ENCODE data around the gene ONECUT3.

The ONECUT3 gene

DNA sequence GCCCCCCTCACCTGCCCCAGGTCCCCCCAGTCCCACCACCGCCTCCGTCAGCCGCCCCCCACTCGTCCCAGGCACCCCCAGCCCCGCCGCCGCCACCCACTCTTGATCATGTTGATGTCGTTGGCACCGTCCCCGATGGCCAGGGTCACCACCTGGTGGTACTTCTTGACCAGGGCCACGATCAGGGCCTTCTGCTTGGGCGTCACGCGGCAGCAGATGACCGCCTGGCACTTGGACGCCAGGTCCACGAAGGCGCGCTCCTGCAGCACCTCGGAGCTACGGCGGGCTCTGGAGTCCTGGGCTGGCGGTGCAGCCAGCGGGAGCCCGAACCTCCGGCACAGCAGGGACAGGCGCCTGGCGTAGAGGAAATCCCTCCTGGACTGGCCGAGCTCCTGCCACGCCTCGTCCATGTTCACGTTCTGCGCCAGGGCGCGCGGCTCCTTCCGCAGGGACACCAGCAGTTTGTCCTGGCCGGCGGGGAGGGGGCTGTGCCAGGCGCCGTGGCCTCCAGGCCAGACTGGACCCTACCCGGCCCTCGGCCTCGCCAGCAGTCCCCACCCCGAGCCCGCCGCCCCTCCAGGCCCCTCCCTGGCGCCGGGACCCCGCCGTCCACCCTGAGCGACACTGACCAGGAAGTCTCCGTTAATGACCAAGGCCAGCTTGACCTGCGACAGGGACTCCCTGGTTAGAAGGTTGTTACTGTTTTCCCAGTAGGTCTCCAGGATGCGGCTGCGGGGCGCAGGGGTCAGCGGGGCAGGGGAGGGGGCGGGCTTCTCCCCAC, 36.1 kb downstream of the ONECUT3 start:
- no peak for DNase-seq (ENCODE audit: low spot score)

DNA sequence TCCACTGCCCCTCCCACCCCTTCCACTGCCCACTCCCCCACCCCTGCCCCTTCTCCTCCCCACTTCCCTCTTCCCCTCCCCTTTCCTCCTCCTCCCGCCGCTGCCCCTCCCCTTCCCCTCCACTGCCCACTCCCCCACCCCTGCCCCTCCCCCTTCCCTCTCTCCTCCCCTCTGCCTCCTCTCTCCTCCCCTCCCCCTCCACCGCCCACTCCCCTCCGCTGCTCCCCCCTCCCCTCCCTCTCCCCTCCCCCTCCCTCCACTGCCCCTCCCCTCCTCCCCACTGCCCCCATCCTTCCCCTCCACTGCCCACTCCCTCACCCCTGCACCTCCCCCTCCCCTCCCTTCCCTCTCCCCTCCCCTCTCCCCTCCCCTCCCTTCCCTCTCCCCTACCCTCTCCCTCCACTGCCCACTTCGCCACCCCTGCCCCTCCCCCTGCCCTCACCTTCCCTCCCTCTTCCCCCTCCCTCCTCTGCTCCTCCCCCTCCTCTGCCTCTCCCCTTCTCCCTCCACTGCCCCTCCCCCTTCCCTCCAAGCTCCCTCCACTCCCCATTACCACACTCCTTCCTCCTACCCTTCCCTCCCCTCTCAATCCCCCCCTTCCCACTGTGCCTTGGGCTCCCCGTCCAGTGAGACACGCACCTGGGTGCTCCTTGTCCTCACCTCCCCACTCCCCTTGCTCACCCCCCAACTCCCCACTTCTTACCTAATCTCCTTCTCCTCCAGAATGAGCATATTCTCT, 36.9 kb downstream of the ONECUT3 start:
- Histone ChIP-seq H3K4ac (ENCODE audit: low read length) (no peak overlapping the region), H3K23ac (ENCODE audit: low read depth, low read length, poor library complexity) (no peak overlapping the region), H3K4me1 (ENCODE audit: control insufficient read depth in 2 of 2, insufficient read depth in 1 of 2, low read depth in 1 of 2, low read length in 2 of 2) (peaks cover 0 to 4% of the 10 kb centered on the region in 2 donors), H3K9me3 (replicated peaks in 1 of 2; ENCODE audit: control insufficient read depth in 2 of 2, insufficient read depth in 1 of 2, low read depth in 1 of 2, low read length in 2 of 2) (peaks cover 0 to 3% of the 10 kb centered on the region in 2 donors), H4K8ac (ENCODE audit: low read depth, low read length) (no peak overlapping the region), H3K36me3 (replicated peaks in 1 of 2; ENCODE audit: control insufficient read depth in 2 of 2, insufficient read depth in 2 of 2, low read length in 2 of 2) (no peaks in the 10 kb centered on the region), H3K27ac (replicated peaks; ENCODE audit: low read length) (no peak overlapping the region), H3K18ac (ENCODE audit: low read length) (no peak overlapping the region), H2BK5ac (ENCODE audit: low read length) (no peak overlapping the region), H3K27me3 (ENCODE audit: control insufficient read depth in 3 of 3, insufficient read depth in 3 of 3, low read depth in 1 of 3, low read length in 3 of 3) (peaks cover 4 to 26% (median 23%) of the 10 kb centered on the region in 3 experiments), H2BK120ac (ENCODE audit: low read depth, low read length) (no peak overlapping the region), H2AFZ (ENCODE audit: low read length) (no peak overlapping the region), H3K9ac (ENCODE audit: low read depth, low read length, poor library complexity) (no peak overlapping the region), H3K79me1 (ENCODE audit: low read depth, low read length) (peaks cover 4% of the 10 kb centered on the region), H3K4me3 (ENCODE audit: low read length in 2 of 2) (peak overlapping the region in 1 of 2 donors; percentile 56), H3K14ac (ENCODE audit: low read length) (no peak overlapping the region), H4K91ac (ENCODE audit: low read depth, low read length, poor library complexity) (no peak overlapping the region), H2BK12ac (ENCODE audit: low read length) (no peak overlapping the region), H3K4me2 (ENCODE audit: insufficient read depth, low read length, poor library complexity, severe bottlenecking) (no peak overlapping the region), H2BK15ac (ENCODE audit: low read length) (no peak overlapping the region), H2AK5ac (ENCODE audit: low read depth, low read length) (no peak overlapping the region)
- DNase-seq (ENCODE audit: low spot score): no peak
- no CpG with 5 or more reads among the region's 7 CpGs for WGBS, 2 donors (ENCODE audit: extremely low coverage in 2 of 2, insufficient read length in 2 of 2, insufficient replicate concordance in 1 of 2)

More for the DNA sequence above, 36.1 kb downstream of the ONECUT3 start:
- Histone ChIP-seq H2BK120ac (ENCODE audit: low read depth, low read length) (no peak overlapping the region), H3K23ac (ENCODE audit: low read depth, low read length, poor library complexity) (peak overlapping the region; percentile 65), H3K4me3 (ENCODE audit: low read length in 2 of 2) (no peak overlapping the region), H3K14ac (ENCODE audit: low read length) (peak overlapping the region; percentile 94), H3K9me3 (replicated peaks in 1 of 2; ENCODE audit: control insufficient read depth in 2 of 2, insufficient read depth in 1 of 2, low read depth in 1 of 2, low read length in 2 of 2) (peaks cover 0 to 3% of the 10 kb centered on the region in 2 donors), H2AK5ac (ENCODE audit: low read depth, low read length) (peak overlapping the region; percentile 75), H2BK12ac (ENCODE audit: low read length) (peak overlapping the region; percentile 90), H4K91ac (ENCODE audit: low read depth, low read length, poor library complexity) (no peak overlapping the region), H3K4ac (ENCODE audit: low read length) (peak overlapping the region; percentile 37), H3K27ac (replicated peaks; ENCODE audit: low read length) (no peak overlapping the region), H3K4me1 (ENCODE audit: control insufficient read depth in 2 of 2, insufficient read depth in 1 of 2, low read depth in 1 of 2, low read length in 2 of 2) (peaks cover 0 to 4% of the 10 kb centered on the region in 2 donors), H4K8ac (ENCODE audit: low read depth, low read length) (no peak overlapping the region), H2BK5ac (ENCODE audit: low read length) (peak overlapping the region; percentile 53), H3K79me1 (ENCODE audit: low read depth, low read length) (peaks cover 4% of the 10 kb centered on the region), H3K9ac (ENCODE audit: low read depth, low read length, poor library complexity) (no peak overlapping the region), H2AFZ (ENCODE audit: low read length) (peak overlapping the region; percentile 80), H3K27me3 (ENCODE audit: control insufficient read depth in 3 of 3, insufficient read depth in 3 of 3, low read depth in 1 of 3, low read length in 3 of 3) (peaks cover 4 to 30% (median 23%) of the 10 kb centered on the region in 3 experiments), H2BK15ac (ENCODE audit: low read length) (no peak overlapping the region), H3K4me2 (ENCODE audit: insufficient read depth, low read length, poor library complexity, severe bottlenecking) (peak overlapping the region; percentile 45), H3K18ac (ENCODE audit: low read length) (peak overlapping the region; percentile 83), H3K36me3 (replicated peaks in 1 of 2; ENCODE audit: control insufficient read depth in 2 of 2, insufficient read depth in 2 of 2, low read length in 2 of 2) (no peaks in the 10 kb centered on the region)
- WGBS, 2 donors (ENCODE audit: extremely low coverage in 2 of 2, insufficient read length in 2 of 2, insufficient replicate concordance in 1 of 2): no CpG with 5 or more reads among the region's 59 CpGs

DNA sequence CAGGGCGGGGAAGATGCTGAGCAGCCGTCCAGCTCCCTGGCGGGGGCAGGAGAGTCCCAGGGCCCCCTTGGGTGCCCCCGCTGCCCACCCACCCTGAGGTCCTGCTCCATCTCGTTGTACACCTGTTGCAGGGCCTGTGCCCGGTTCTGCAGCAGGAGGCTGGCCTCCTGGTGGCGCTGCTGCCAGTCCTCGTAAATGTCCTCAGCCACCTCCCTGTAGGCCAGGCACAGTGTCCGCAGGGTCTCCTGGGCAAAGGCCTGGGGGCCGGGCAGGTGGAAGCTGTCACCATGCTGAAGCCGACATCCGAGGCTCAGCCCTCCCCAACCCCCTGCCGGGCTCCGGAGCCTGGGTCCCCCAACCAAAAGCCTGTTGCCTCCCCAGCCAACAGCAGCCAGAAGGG, 38.6 kb downstream of the ONECUT3 start:
- Histone ChIP-seq H2BK15ac (ENCODE audit: low read length) (no peak overlapping the region), H3K9ac (ENCODE audit: low read depth, low read length, poor library complexity) (no peak overlapping the region), H2AFZ (ENCODE audit: low read length) (no peak overlapping the region), H3K79me1 (ENCODE audit: low read depth, low read length) (peaks cover 4% of the 10 kb centered on the region), H4K8ac (ENCODE audit: low read depth, low read length) (no peak overlapping the region), H3K4me2 (ENCODE audit: insufficient read depth, low read length, poor library complexity, severe bottlenecking) (no peak overlapping the region), H3K27me3 (ENCODE audit: control insufficient read depth in 3 of 3, insufficient read depth in 3 of 3, low read depth in 1 of 3, low read length in 3 of 3) (peaks cover 4 to 21% (median 21%) of the 10 kb centered on the region in 3 experiments), H2BK12ac (ENCODE audit: low read length) (no peak overlapping the region), H3K36me3 (replicated peaks in 1 of 2; ENCODE audit: control insufficient read depth in 2 of 2, insufficient read depth in 2 of 2, low read length in 2 of 2) (no peaks in the 10 kb centered on the region), H3K4me1 (ENCODE audit: control insufficient read depth in 2 of 2, insufficient read depth in 1 of 2, low read depth in 1 of 2, low read length in 2 of 2) (peaks cover 0 to 6% of the 10 kb centered on the region in 2 donors), H3K23ac (ENCODE audit: low read depth, low read length, poor library complexity) (peak overlapping the region; percentile 43), H3K4me3 (ENCODE audit: low read length in 2 of 2) (no peak overlapping the region), H3K4ac (ENCODE audit: low read length) (no peak overlapping the region), H3K27ac (replicated peaks; ENCODE audit: low read length) (no peak overlapping the region), H2BK5ac (ENCODE audit: low read length) (no peak overlapping the region), H2AK5ac (ENCODE audit: low read depth, low read length) (peak overlapping the region; percentile 63), H2BK120ac (ENCODE audit: low read depth, low read length) (no peak overlapping the region), H3K14ac (ENCODE audit: low read length) (no peak overlapping the region), H3K9me3 (replicated peaks in 1 of 2; ENCODE audit: control insufficient read depth in 2 of 2, insufficient read depth in 1 of 2, low read depth in 1 of 2, low read length in 2 of 2) (peaks cover 0 to 3% of the 10 kb centered on the region in 2 donors), H3K18ac (ENCODE audit: low read length) (no peak overlapping the region), H4K91ac (ENCODE audit: low read depth, low read length, poor library complexity) (no peak overlapping the region)
- no peak for DNase-seq (ENCODE audit: low spot score)
- no CpG with 5 or more reads among the region's 14 CpGs for WGBS, 2 donors (ENCODE audit: extremely low coverage in 2 of 2, insufficient read length in 2 of 2, insufficient replicate concordance in 1 of 2)

Data from neuronal stem cell (in vitro differentiated cells).